GM21576 (cell line): ENCODE results near the gene PBOV1.

ENCODE experiments used
- ATAC-seq: cut with Tn5 transposase; IDR thresholded peaks from one replicate; pipeline ENCODE4 v1.9.1; 2021; ENCODE audit warnings: mild to moderate bottlenecking, moderate library complexity; ENCODE audit not compliant: unreplicated experiment

The PBOV1 gene

DNA sequence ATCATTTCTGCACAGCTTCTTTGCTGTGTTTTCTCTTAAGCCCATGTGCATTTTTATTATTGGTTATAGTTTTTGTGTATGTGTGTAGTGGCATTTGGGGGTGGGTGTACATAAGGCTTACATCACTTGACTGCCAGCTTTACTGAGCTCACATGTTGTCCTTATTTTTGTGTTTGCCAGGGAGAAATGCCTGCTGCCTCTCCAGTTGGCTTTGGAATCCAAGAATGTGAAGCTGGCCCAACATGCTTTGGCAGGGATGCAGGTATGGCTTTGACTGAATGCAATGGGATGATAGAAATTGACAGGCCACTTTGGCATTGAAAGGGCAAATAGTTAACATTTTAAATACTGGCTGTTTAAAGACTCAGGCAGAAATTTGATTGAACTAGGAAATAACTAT lies 11.4 kb downstream of the PBOV1 start:
- no peak for ATAC-seq

DNA sequence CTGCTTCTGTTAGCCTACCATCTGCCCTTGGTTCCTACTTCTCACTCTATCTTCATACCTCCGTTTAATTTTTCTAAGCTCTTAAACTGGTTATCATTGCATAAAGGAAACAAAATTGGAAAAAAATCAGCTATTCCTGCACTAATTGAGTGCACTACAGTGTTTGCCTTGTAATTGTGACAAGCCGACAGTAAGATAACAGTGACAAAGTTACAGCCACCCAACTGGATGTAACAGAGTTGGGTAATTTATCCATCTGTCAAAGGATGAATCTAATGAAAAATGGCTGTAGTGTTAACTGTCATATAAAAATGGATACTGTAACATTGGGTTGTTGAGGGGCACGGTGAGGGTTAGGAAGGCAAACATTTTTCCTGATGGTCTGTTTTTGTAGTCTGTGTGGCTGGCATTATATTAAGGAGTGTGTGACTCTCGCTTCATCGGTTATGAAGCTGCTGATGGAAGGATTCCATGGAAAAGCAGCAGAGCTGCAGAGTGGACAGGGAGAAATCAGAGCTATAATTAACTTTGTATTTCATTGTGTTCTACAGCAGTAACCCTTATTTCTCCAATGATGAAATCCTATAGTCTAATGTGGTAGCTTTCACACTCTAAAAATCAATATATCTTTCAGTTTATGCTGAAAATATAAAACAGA lies 12.7 kb downstream of the PBOV1 start:
- no peak for ATAC-seq

DNA sequence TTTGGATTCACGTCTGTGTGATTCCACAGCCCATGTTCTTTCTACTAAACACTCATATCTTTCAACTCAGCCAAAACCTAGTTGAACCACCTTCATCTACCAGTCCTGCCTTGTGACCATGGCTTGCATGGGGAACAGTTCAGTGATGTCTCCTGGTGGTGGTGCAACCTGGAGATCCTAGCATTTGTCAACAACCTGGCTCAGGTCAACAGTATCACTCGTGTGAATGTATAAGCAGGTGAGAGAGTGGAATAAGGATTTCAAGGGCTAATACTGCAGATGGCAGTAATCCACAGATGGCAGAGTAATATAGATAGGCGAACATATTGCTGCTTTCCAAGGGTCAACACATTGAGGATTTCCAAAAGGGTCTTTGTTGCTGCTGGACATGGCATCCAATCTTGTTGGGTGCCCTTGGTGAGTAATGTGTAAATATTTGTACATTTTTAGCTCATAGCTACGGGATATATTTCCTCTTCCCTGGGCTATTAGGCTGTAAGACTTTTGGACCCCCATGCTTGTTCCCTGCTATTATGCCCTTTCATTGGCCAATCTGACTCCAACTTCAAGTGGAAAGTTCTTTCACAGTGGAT lies 13.4 kb downstream of the PBOV1 start:
- ATAC-seq: no peak

DNA sequence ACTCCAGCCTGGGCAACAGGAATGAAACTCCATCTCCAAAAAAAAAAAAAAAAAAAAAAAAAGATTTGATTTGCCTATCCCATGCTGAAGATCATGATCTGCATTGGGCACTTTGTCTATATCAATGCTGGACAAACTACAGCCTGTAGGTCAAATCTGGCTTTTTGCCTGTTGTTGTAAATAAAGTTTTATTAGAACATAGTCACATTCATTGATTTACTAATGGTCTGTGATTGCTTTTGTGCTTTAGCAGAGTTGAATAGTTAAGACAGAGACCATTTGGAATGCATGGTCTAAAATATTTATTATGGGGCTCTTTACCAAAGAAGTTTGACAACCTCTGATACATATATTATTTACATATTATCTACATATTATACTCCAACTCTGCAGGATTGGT lies 14.0 kb downstream of the PBOV1 start:
- no peak for ATAC-seq

DNA sequence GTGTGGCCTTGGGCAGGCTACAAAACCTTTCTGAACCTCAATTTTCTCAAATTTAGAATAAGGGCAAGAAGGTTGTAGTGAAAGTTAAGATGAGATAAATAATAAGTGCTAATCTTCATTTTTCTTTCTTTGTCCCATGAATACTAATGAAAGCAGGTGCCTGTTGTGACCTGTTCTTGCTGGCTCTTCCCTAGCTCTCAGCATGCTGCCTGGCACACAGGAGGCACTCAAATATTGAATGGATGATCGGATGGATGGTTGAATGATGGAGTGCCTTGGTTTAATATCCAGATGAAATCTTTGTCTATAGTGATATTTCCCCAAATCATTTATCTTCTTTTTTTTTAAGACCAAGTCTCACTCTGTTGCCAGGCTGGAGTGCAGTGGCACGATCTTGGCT lies 15.0 kb downstream of the PBOV1 start:
- ATAC-seq: no peak

DNA sequence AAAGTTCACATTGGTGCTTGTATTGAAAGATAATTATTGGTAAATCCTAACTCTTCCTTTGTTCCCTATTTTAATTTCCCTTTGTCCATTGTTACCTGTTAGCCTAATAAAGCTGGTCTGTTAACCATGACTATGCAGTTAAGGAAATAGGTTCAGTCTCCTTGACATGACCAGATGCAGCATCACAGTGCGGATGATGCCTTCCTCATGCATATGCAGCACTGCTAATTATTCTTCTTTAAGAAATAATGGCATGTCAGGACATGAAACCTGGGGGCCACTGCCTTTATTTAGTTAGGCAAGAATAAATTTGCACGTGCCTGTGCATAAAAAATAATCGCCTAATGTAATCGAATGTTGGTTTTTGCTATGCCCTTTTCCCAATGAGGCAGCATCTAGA lies 16.5 kb downstream of the PBOV1 start:
- no peak for ATAC-seq

DNA sequence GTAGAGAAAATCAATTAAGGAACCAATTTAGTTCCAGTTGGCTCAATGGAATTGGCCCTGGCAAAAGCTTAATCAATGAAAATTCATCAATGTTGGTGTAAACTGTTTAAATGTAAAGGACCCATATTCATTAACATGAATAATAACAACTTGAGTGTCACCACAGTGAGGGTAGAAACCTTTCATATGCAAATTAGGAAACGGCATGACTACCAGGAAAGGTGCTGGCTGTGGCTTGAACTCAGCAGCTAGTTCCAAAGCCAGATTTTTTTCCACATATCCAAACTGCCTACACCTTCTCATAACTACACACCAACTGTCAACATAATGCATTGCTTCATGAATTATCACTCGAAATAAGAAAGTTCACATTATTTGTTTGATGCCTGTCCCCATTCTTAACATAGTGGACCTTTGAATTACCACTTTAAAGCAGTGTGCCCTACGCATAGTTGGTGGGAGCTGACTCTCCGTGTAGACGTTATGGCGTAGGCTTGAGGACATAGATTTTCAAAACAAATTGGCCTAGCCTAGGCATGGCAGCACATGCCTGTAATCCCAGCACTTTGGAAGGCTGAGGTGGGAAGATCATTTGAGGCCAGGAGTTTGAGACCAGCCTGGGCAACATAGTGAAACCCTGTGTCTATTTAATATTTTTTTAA lies 19.7 kb downstream of the PBOV1 start:
- ATAC-seq: no peak

DNA sequence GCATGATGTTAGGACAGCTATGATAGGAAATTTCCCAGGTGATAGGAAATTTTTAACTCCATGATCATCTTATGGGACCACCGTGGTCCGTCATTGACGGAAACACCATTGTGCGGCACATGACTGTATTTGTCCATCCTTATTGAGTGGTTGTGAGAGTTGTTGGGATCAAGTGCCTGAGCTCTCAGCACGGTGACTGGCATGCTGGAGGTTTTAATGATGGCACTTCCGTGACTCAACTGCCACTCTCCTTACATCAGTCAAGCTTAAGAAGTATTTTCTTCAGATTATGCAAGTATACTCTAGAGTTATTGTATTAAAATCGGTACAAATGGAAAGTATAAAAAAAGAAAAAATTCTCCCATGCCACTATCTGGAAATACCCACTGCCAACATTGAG lies 20.7 kb downstream of the PBOV1 start:
- ATAC-seq: no peak

DNA sequence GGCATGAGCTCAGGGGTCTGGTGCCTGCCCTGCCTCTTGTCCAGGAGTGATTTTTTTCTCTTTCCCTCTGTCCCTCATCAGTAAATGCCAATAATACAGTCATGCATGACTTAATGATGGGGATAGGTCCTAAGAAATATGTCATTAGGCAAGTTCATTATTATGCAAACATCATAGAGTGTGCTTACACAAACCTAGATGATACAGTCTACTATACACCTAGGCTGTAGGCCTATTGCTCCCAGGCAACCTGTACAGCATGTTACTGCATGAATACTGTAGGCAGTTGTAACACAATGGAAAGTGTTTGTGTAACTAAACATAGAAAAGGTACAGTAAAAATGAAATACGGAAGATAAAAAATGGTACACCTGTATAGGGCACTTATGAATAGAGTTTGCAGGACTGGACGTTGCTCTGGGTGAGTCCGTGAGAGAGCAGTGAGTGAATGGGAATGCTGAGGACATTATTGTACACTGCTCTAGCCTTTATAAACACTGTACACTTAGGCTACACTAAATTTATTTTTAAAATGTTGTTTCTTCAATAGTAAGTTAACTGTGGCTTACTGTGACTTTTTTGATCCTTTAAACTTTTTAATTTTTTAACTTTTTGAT lies 22.1 kb downstream of the PBOV1 start:
- no peak for ATAC-seq

DNA sequence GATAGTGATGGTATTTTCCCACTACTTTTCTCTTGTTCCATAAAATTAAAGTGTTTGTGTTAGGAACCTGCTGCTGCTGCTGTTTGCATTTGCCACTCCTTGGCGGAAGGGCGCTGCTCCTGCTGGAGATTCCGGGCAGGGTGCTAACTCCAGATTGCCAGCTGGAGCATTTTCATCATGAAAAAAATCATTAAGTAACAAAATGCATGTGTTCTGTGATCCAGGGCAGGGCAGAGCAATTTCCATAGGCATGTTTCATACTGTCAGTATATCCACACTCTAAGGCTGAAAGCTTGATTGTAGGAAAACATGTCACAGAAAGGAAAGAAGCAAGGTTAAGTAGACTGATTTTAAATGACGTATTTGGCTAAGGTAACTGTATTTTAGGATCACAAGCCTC lies 24.0 kb downstream of the PBOV1 start:
- no peak for ATAC-seq

DNA sequence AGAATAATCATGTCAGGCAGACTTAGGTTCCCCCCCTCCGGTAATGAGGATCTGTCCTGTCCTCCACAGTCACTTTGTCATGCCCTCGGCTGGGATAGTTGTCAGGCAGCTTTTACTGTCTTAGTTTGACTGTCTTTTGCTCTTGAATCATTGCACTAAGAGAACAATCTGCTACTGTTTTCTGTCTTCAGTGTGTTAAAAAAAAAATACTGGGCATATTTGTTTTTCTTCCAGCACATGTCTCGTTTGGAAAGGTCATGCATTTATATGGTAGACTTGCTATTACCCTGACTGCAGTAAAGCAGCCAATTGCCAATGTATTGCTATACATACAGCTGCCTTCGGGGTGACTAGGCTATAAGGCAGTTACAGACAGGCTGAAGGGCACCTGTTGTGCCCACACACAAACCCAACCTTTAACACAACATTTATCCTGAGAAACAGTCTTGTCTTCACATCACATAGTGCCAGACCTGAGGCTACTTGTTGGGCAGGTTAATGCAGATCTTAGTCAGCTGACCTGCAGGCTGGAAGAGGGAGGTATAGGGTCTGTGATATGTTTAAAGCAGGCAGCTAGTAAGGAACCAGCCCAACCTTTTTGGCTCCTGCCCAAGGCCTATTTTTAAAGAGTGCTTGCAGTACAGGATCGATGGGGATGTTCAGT lies 29.9 kb downstream of the PBOV1 start:
- ATAC-seq: no peak

DNA sequence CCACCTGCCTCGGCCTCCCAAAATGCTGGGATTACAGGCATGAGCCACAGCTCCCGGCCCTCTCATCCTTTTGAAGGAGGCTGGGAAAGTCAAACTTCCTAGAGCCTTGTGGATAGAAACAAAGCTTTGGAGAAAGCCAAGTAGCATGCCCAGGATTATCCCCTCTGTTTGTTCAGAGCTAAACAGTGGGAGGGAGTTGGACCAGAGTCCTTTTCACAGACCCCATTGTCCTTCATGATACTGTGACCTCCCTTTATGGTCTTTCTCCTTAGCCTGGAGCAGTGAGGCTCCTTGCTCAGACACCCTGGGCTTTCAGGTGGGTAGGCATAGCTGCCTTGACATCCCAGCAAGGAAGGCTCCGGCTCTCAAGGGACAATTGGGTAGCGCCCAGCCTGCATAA lies 31.1 kb downstream of the PBOV1 start:
- ATAC-seq: no peak

DNA sequence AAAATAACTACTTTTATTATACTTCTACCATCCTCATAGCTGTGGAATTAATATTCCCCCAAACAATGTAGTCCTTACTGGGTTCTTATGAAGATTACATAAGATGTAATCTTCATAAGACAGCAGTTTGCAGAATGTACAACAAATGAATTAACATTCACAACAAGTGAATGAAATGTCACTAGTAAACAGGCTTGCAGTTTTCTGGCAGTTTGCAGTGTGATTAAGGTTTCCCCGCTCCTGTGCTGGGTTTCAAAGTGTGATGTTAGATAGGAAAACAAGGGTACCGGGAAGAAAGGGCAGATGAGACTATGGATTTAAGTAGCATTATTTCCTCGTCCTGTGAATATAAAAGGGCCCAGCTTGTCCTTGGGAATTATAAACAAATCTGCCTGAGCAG lies 34.1 kb downstream of the PBOV1 start:
- no peak for ATAC-seq

DNA sequence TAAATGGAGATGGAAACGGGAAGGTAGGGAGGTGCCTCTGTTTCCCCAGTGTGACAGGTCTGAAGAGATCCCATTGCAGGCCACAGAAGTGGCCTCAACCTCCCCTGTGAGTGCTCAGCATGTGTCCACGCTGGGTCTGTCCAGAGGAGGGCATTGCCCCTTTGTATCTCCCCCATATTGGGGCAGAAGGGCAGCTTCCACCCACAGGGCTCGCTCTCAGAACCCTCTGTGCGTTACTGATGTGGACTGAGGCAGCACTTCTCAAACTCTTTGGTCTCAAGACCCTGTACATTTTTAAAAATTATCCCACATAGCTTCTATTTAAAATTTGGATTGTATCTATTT lies 34.5 kb downstream of the PBOV1 start:
- ATAC-seq: no peak

DNA sequence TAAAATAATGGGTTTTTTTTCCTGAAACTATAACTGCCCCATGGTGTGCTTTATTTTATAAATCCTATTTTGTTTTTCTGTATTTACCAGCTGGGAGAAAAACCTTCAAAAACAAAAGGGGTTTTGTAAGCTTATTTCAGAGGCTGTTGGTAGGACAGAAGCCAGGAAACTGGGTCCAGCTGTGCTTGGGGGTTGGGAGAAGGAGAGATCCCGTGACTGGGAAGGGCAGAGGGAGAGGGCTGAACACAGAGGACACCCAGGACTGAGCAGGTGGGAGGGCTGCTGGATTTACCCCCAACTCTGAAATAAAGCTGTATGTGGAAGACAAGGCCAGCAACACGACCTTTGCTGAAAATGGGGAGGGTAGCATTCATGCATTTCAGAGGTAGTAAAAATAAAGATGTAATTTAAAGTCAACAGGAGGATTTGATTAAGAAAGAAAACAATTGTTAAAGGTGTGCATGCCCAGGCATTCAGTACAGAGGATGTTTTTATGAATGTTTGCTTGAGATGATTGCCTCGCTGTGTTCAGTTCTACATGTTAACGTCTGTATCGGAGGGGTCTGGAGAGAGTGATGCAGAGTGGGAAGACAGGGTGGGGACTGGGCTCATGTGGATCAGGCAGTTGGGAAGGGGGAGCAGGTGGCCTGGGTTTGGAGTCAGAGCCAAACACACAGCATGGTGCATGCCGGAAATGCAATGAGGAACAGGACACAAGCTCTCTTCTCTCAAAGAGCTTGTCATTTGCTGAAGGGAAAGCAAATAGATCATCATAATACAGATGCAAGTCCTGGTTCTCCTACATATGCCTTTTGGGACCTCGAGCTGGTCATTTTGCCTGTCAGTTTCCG lies 35.1 kb downstream of the PBOV1 start:
- no peak for ATAC-seq

DNA sequence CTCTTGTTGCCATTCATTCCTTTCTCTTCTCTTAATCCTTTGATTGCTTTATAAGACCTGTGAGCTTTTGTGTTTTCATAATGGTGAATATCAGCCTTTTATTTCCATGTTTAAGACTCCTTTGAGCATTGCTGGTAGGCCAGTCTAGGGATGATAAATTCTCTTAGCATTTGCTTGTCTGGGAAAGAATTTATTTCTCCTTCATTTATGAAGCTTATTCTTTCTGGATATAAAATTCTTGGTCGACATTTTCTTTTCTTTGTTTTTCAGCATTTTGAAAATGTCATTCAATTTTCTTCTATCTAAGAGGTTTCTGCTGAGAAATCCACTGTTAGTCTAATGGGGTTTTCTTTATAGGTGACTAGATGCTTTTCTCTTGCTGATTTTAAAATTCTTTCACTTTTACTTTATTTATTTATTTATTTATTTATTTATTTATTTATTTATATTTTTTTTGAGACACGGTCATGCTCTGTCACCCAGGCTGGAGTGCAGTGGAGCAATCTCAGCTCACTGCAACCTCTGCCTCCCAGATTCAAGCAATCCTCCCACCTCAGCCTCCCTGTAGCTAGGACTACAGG lies 41.5 kb downstream of the PBOV1 start:
- no peak for ATAC-seq

DNA sequence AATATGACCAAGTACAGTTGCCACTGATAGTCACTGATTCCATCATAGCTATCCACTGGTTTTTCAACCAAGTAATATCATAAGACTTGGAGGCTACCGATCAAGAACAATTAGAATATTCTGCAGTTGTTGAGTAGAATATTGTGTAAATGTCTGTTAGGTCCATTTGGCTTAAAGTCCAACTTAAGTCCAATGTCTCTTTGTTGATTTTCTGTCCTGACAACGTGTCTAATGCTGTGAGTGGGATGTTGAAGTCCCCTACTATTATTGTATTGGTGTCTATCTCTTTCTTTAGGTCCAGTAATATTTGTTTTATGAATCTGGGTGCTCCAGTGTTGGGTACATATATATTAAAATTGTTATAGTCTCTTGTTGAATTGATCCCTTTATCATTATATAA lies 42.7 kb downstream of the PBOV1 start:
- no peak for ATAC-seq
